Fibroblast of the aortic adventitia (primary cell): Measurements from ENCODE around the gene PHLDA1. TPM values are rescaled to one million over a fixed set of nuclear protein-coding genes. Genes with fewer than 3 reads are reported as not detected.

Source experiments
- DNase-seq: peaks from one replicate; pipeline ENCODE4 v3.0.0-alpha.2; 2010; ENCODE audit warnings: low read depth
- H3K4me3 ChIP-seq: 2 replicates; pipeline ENCODE4 v1.5.1; 2011; ENCODE audit warnings: low read depth, mild to moderate bottlenecking, control low read depth, low read length, moderate library complexity
- total RNA-seq: library from RNA; depleted of rRNA; stranded (reverse); fragments of >200 nt; gene quantifications from 2 replicates; pipeline ENCODE4 v1.2.3, GENCODE V29; 2012; ENCODE audit warnings: low replicate concordance
- TF ChIP-seq, protein P1 (sequence below): IDR thresholded peaks from 2 replicates; pipeline ENCODE4 v1.5.1; 2011; ENCODE audit warnings: mild to moderate bottlenecking, low read length, control low read depth, inconsistent platforms; ENCODE audit not compliant: insufficient read depth

The PHLDA1 gene
- total RNA-seq, 1 donor = 202 TPM

DNA sequence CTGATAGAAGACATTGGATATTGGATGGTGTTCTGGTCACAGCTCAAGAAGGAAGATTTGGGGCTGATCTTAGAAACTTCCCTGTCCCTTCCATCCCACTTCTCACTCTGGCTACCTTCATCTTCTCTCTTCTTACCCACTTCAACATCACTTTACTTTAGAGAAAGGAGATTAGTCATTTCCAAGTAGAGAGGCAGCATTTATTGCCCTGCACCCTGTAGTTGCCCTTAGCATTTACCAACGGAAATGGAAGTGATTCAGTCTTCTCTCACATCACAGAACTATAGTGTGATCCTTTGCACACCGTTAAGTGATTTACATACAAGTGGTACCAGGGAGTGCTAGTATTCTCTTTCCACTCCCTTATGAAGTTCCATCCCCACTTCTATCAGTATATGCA, 52.4 kb downstream of the PHLDA1 start:
- no peak for DNase-seq

GRCh38 chr12:75978677-75979076, 52.9 kb downstream of the PHLDA1 start:
- TF ChIP-seq, protein P1, sequence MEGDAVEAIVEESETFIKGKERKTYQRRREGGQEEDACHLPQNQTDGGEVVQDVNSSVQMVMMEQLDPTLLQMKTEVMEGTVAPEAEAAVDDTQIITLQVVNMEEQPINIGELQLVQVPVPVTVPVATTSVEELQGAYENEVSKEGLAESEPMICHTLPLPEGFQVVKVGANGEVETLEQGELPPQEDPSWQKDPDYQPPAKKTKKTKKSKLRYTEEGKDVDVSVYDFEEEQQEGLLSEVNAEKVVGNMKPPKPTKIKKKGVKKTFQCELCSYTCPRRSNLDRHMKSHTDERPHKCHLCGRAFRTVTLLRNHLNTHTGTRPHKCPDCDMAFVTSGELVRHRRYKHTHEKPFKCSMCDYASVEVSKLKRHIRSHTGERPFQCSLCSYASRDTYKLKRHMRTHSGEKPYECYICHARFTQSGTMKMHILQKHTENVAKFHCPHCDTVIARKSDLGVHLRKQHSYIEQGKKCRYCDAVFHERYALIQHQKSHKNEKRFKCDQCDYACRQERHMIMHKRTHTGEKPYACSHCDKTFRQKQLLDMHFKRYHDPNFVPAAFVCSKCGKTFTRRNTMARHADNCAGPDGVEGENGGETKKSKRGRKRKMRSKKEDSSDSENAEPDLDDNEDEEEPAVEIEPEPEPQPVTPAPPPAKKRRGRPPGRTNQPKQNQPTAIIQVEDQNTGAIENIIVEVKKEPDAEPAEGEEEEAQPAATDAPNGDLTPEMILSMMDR = no peak
- no peak overlapping the region for H3K4me3 ChIP-seq
- DNase-seq = no peak

More for the DNA sequence above, 52.4 kb downstream of the PHLDA1 start:
- TF ChIP-seq, protein P1 = no peak
- no peak overlapping the region for H3K4me3 ChIP-seq

DNA sequence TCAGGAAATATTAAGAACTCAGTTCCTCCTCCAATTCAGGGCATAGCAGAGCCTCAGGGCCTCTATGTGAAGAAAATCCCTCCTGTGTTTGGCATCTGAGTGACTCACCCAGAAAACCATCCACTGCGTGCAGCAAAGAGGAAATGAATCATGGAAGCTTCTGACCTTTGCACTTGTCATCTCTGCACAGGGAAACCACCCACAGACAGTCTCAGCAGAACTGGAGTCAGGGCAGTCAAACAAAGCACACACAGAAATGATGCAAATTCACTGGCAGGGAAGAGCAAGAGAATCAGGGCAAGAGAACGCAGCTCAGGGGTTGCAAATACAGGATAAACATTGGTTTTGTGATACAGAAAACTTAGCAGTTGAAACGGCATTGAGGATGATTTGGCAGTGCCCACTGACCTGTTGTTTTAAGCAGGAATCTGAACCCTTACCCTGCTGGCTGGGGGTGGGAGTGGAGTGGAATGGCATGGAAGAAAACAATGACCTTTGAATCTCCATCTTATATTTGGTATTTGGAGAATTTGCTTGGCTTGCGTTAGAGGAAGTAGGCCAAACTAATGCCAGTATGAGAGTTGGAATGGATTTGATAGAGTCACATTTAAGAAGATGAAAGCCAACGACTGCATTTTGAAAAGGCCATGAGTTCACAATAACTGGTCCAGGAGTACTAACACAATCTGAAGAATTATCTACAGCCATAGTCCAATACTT, 53.5 kb downstream of the PHLDA1 start:
- TF ChIP-seq, protein P1 = peak; percentile 35
- H3K4me3 ChIP-seq = no peak overlapping the region
- DNase-seq = peak; percentile 100

DNA sequence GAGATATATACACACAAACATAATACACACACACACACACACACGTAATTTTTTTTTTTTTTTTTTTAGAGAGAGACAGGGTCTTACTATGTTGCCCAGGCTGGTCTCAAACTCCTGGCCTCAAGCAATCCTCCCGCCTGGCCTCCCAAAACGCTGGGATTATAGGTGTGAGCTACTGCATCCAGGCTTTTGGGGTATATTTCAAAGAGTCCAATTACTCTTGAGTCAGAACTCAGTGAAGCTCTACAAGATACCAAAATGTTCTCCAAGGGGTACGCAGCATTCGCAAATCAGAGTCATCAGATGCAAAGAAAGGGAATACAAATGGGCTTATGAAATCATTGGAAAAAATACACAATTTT, 54.0 kb downstream of the PHLDA1 start:
- TF ChIP-seq, protein P1 = no peak
- H3K4me3 ChIP-seq = no peak overlapping the region
- DNase-seq = no peak

DNA sequence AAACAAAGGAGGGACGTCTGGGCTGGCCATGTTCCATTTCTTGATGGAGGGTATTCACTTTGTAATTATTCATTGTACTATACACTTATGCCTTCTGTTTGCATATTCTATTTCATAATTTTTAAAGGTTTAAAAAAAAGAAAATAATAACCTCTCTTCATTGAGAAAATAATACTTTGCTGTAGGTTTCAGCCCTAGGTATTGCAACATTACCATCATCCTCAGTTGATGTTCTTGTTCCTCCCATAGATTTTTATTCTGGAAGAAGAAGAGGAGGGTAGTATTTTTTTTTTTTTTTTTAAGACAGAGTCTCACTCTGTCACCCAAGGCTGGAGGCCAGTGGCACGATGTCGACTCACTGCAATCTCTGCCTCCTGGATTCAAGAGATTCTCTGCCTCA, 54.7 kb downstream of the PHLDA1 start:
- TF ChIP-seq, protein P1 = no peak
- DNase-seq = no peak
- H3K4me3 ChIP-seq = no peak overlapping the region

- no peak overlapping the region for H3K4me3 ChIP-seq
- TF ChIP-seq, protein P1 = no peak
- no peak for DNase-seq
Observed at GRCh38 chr12:75976113-75976512, 55.5 kb downstream of the PHLDA1 start.

DNA sequence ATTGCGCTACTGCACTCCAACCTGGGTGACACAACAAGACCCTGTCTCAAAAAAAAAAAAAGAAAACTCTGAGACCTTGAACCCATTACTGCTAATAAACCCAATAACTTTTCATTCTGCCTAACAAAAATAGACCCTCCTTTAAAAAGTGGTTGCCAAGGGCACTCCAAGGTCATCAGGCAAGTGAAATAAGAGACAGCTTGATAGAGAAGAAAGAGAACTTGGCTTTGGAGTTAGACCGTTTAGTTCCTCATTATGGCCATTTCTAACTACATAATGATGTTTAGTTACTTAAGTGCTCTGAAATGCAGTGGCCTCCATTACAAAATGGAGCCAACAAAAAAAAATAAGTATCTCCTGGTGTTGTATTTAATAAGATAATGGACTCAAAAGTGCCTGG, 55.9 kb downstream of the PHLDA1 start:
- TF ChIP-seq, protein P1 = no peak
- H3K4me3 ChIP-seq = no peak overlapping the region
- DNase-seq = no peak
